Posterior vena cava (tissue), 2 donors: ENCODE data around the gene PROX2. TPM values are rescaled to one million over a fixed set of nuclear protein-coding genes. Genes with fewer than 3 reads are reported as not detected.

Source experiments
- DNase-seq: peaks from one replicate; pipeline ENCODE4 v3.0.0-alpha.2; 2020; ENCODE audit warnings: low spot score
- intact Hi-C, 2 donors: fragments of 100-400 bp; cut with DNase I; formaldehyde crosslinking; loops; one replicate each; pipeline versions ENCODE4 v1.14.1 to v1.14.2; 2022 to 2023
- long read RNA-seq, 2 donors: library from polyadenylated mRNA; unstranded; transcript quantifications; one replicate each; pipeline ENCODE4 v2.0.0, GENCODE V29; 2020 to 2021
- total RNA-seq, 2 donors: library from RNA; stranded (reverse); fragmentation: NEBNext Ultra II Directional; extraction: Animal tissue kit (Norgen Biotek cat#: 25700); gene quantifications; one replicate each; pipeline ENCODE4 v1.2.1, GENCODE V29; 2021
- donor health status: DM: yes; HTN: yes; CAD: no.
- donor health status: DM: yes; HTN: yes; CAD: no.

Gene PROX2
- not detected for total RNA-seq
- long read RNA-seq, donor 1, partial matches to known transcripts = 0 of 3 reads
- long read RNA-seq, donor 1, other reads (novel, unspliced or antisense) = 3 of 3 reads
- long read RNA-seq, donor 2 = 0 reads

GRCh38 chr14:74875941-74876913, at the start of gene PROX2:
Gene PROX2 (minus strand): TSS chr14:74876145. CDS start chr14:74863834, 12,311 bp downstream.
- intact Hi-C loops = no loop called here
- no peak for DNase-seq

GRCh38 chr14:74924061-74924460, 48.1 kb upstream of the PROX2 start:
- DNase-seq = no peak
- intact Hi-C loops = no loop called here

- peak; percentile 95 for DNase-seq
- intact Hi-C loops = no loop called here
Measured at GRCh38 chr14:74922752-74923401, 46.9 kb upstream of the PROX2 start, which contains the start of gene RPS6KL1. Gene RPS6KL1 (minus strand): TSS chr14:74923260. CDS start chr14:74921541, 1,719 bp downstream.

GRCh38 chr14:74921987-74922751, 46.2 kb upstream of the PROX2 start:
- DNase-seq = no peak
- intact Hi-C loops = no loop called here

GRCh38 chr14:74921053-74921620, 45.2 kb upstream of the PROX2 start:
- intact Hi-C loops = no loop called here
- no peak for DNase-seq

GRCh38 chr14:74920281-74920680, 44.3 kb upstream of the PROX2 start:
- intact Hi-C loops = no loop called here
- DNase-seq = no peak

- DNase-seq = no peak
- intact Hi-C loops = no loop called here
Measured at GRCh38 chr14:74919421-74920165, 43.6 kb upstream of the PROX2 start.

- intact Hi-C loops = no loop called here
- no peak for DNase-seq
Measured at GRCh38 chr14:74918380-74918779, 42.4 kb upstream of the PROX2 start.

GRCh38 chr14:74917646-74918081, 41.7 kb upstream of the PROX2 start:
- peak; percentile 88 for DNase-seq
- intact Hi-C loops = no loop called here

- DNase-seq = no peak
- intact Hi-C loops = no loop called here
Measured at GRCh38 chr14:74917178-74917543, 41.2 kb upstream of the PROX2 start.

GRCh38 chr14:74915826-74916225, 39.9 kb upstream of the PROX2 start:
- intact Hi-C loops = no loop called here
- no peak for DNase-seq

GRCh38 chr14:74915426-74915825, 39.5 kb upstream of the PROX2 start:
- no peak for DNase-seq
- intact Hi-C loops = no loop called here

- intact Hi-C loops = loop anchor here in 1 of 2 donors (5.0 kb wide), 1 partner anchor 173 kb away; no protein-coding TSS in a partner anchor
Measured at GRCh38 chr14:74913986-74914573, 38.1 kb upstream of the PROX2 start.

GRCh38 chr14:74913393-74913910, 37.5 kb upstream of the PROX2 start:
- intact Hi-C loops = loop anchor here in 1 of 2 donors (5.0 kb wide), 1 partner anchor 174 kb away; no protein-coding TSS in a partner anchor
- DNase-seq = no peak

More at GRCh38 chr14:74913986-74914573, 38.1 kb upstream of the PROX2 start:
- no peak for DNase-seq

- intact Hi-C loops = loop anchor here in 1 of 2 donors (5.0 kb wide), 1 partner anchor 174 kb away; no protein-coding TSS in a partner anchor
Measured at GRCh38 chr14:74912801-74913200, 36.9 kb upstream of the PROX2 start.

GRCh38 chr14:74912111-74912510, 36.2 kb upstream of the PROX2 start:
- intact Hi-C loops = loop anchor here in 1 of 2 donors (5.0 kb wide), 1 partner anchor 175 kb away; no protein-coding TSS in a partner anchor
- DNase-seq = no peak

More at GRCh38 chr14:74912801-74913200, 36.9 kb upstream of the PROX2 start:
- DNase-seq = no peak

- intact Hi-C loops = loop anchor here in 1 of 2 donors (5.0 kb wide), 1 partner anchor 176 kb away; no protein-coding TSS in a partner anchor
Measured at GRCh38 chr14:74911704-74912103, 35.8 kb upstream of the PROX2 start.

More at GRCh38 chr14:74911704-74912103, 35.8 kb upstream of the PROX2 start:
- DNase-seq = no peak
